HEK293T (cell line): ENCODE measurements around the gene SUSD5.
"Not testable (repeated sequence)": the region's sequence is repeated elsewhere in the genome, so short reads cannot be mapped to it uniquely, and the experiment has no call there.

ENCODE experiments used
- CTCF ChIA-PET: fragments of 350-600 bp; formaldehyde crosslinking; extraction: SDS; loops from one replicate; lab custom pipeline; 2021; ENCODE audit warnings: antibody characterized with exemption, inconsistent platforms; lab: Yijun Ruan, JAX
- POLR2A ChIA-PET: fragments of 350-600 bp; formaldehyde crosslinking; extraction: SDS; loops from one replicate; lab custom pipeline; 2020; ENCODE audit warnings: antibody characterized with exemption, inconsistent platforms; lab: Yijun Ruan, JAX
- DNase-seq: peaks from one replicate; pipeline ENCODE4 v3.0.0; 2012; ENCODE audit warnings: mixed read lengths; ENCODE audit errors: extremely low spot score
- ARNT ChIP-seq: fragments of 450-650 bp; IDR thresholded peaks from 2 replicates; pipeline ENCODE4 v1.6.1; 2017; ENCODE audit warnings: mild to moderate bottlenecking
- BHLHE40 ChIP-seq: fragments of 450-650 bp; IDR thresholded peaks from 2 replicates; pipeline ENCODE4 v1.6.1; 2016; ENCODE audit warnings: mild to moderate bottlenecking, moderate library complexity, borderline replicate concordance
- CTBP1 ChIP-seq: fragments of 450-650 bp; IDR thresholded peaks from 2 replicates; pipeline ENCODE4 v1.6.1; 2016; ENCODE audit warnings: borderline replicate concordance
- ELF4 ChIP-seq: fragments of 450-650 bp; IDR thresholded peaks from 2 replicates; pipeline ENCODE4 v1.6.1; 2017; ENCODE audit warnings: antibody characterized with exemption
- FOXA1 ChIP-seq: fragments of 450-650 bp; IDR thresholded peaks from 2 replicates; pipeline ENCODE4 v1.6.1; 2016; ENCODE audit warnings: mild to moderate bottlenecking
- FOXK2 ChIP-seq: fragments of 450-650 bp; IDR thresholded peaks from 2 replicates; pipeline ENCODE4 v1.6.1; 2016; ENCODE audit warnings: mild to moderate bottlenecking
- FOXM1 ChIP-seq: fragments of 450-650 bp; IDR thresholded peaks from 2 replicates; pipeline ENCODE4 v1.6.1; 2017; ENCODE audit warnings: mild to moderate bottlenecking, borderline replicate concordance
- HDGF ChIP-seq: fragments of 450-650 bp; IDR thresholded peaks from 2 replicates; pipeline ENCODE4 v1.6.1; 2017; ENCODE audit warnings: antibody characterized with exemption, borderline replicate concordance
- L3MBTL2 ChIP-seq: fragments of 450-650 bp; conservative IDR thresholded peaks from 2 replicates; pipeline ENCODE4 v1.6.1; 2016; ENCODE audit warnings: mild to moderate bottlenecking
- LEF1 ChIP-seq: fragments of 450-650 bp; IDR thresholded peaks from 2 replicates; pipeline ENCODE4 v1.6.1; 2017; ENCODE audit warnings: mild to moderate bottlenecking, borderline replicate concordance
- NFRKB ChIP-seq: fragments of 450-650 bp; IDR thresholded peaks from 2 replicates; pipeline ENCODE4 v1.6.1; 2016; ENCODE audit warnings: mild to moderate bottlenecking, moderate library complexity
- SP1 ChIP-seq: fragments of 450-650 bp; IDR thresholded peaks from 2 replicates; pipeline ENCODE4 v1.6.1; 2017
- SUZ12 ChIP-seq: fragments of 450-650 bp; IDR thresholded peaks from 2 replicates; pipeline ENCODE4 v1.6.1; 2016; ENCODE audit warnings: mild to moderate bottlenecking
- TARDBP ChIP-seq: fragments of 450-650 bp; IDR thresholded peaks from 2 replicates; pipeline ENCODE4 v1.6.1; 2016
- ZNF384 ChIP-seq: fragments of 450-650 bp; IDR thresholded peaks from 2 replicates; pipeline ENCODE4 v1.6.1; 2016
- TF ChIP-seq, protein P1 (sequence below): fragments of 450-650 bp; IDR thresholded peaks from 2 replicates; pipeline ENCODE4 v1.6.1; 2016

The SUSD5 gene

DNA sequence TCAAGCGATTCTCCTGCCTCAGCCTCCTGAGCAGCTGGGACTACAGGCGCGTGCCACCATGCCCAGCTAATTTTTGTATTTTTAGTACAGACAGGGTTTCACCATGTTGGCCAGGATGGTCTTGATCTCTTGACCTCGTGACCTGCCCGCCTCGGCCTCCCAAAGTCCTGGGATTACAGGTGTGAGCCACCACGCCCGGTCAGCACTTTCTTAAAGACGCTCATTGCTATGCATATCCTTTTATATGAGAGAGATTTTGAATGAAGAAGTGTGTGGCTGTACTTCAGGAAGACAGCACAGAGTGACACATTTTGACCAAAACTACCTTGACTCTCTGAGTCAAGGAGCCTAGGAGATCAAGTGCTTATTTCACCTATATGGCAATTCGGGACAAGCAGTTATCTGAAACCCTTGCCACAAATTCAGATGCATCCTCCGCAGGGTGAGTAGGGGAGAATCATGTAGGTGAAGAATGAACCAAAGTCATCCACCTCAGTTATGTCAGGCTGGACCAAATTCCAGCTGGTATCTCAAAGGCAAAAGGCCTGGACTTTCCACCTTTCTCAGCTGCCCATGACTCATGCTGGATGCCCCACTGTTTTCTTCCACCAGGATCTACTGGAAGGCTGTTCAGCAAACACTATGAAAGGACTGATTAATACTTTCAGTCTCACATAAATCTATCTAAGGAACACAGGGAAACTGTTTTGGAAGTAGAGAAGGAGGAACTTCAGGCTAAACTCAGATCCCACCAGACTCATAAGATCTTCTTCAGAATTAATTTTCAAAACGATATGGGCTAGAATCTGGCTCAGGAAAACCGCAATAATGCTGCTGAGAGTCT is 31.9 kb downstream of the SUSD5 start:
- no peak for DNase-seq
- POLR2A ChIA-PET: no interaction called here
- CTCF ChIA-PET: no interaction called here
- TF ChIP-seq L3MBTL2 (no peak), CTBP1 (no peak), FOXK2 (no peak), FOXA1 (no peak), FOXM1 (no peak), NFRKB (no peak), BHLHE40 (no peak), SP1 (no peak), TARDBP (no peak)

DNA sequence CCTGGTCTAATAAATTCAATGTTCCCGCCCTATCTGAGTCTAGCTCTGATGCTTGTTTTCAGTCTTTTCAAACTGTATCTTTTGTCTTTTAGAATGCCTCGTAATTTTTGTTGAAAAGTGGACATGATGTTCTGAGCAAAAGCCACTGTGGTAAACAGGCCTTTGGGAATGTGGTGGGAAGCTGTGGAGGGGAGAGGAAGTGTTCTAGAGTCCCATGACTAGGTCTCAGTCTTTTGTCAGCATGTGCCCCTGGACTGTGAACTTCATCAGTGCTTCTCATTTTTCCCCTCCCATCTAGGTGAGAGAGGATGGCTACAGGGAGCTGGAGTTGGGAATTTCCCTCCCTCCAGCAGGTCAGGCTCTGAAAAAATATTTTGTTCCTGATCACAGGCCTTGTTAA is 33.7 kb downstream of the SUSD5 start:
- TF ChIP-seq NFRKB: no peak
- TF ChIP-seq FOXA1: no peak
- no peak for TF ChIP-seq SUZ12
- TF ChIP-seq LEF1: no peak
- no peak for TF ChIP-seq BHLHE40
- TF ChIP-seq TARDBP: no peak
- no peak for TF ChIP-seq FOXM1
- TF ChIP-seq, protein P1, sequence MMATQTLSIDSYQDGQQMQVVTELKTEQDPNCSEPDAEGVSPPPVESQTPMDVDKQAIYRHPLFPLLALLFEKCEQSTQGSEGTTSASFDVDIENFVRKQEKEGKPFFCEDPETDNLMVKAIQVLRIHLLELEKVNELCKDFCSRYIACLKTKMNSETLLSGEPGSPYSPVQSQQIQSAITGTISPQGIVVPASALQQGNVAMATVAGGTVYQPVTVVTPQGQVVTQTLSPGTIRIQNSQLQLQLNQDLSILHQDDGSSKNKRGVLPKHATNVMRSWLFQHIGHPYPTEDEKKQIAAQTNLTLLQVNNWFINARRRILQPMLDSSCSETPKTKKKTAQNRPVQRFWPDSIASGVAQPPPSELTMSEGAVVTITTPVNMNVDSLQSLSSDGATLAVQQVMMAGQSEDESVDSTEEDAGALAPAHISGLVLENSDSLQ: no peak
- TF ChIP-seq ZNF384: no peak
- TF ChIP-seq FOXK2: no peak
- no peak for TF ChIP-seq ELF4
- no peak for TF ChIP-seq SP1
- no peak for TF ChIP-seq HDGF
- TF ChIP-seq CTBP1: no peak
- no peak for TF ChIP-seq ARNT
- no peak for TF ChIP-seq L3MBTL2
- ChIA-PET CTCF (interaction anchor here (0.7 kb wide), 1 partner anchor 8 kb away, joined by 3 read pairs; no protein-coding TSS in a partner anchor), POLR2A (no interaction called here)
- DNase-seq: no peak

DNA sequence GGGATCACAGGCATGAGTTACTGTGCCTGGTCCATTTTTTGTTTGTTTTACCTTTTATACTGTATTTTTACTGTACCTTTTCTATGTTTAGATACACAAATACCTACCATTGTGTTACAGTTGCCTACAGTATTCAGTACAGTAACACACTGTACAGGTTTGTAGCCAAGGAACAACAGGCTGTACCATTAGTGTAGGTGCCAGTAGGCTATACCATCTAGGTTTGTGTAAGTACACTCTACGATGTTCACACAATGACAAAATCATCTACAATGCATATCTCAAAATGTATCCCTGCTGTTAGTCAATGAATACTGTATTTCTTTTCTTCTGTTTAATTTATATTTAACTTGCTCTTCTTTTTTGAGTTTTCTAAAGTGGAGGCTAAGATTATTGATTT is 37.0 kb downstream of the SUSD5 start:
- DNase-seq, POLR2A ChIA-PET, CTCF ChIA-PET: not testable (repeated sequence)

DNA sequence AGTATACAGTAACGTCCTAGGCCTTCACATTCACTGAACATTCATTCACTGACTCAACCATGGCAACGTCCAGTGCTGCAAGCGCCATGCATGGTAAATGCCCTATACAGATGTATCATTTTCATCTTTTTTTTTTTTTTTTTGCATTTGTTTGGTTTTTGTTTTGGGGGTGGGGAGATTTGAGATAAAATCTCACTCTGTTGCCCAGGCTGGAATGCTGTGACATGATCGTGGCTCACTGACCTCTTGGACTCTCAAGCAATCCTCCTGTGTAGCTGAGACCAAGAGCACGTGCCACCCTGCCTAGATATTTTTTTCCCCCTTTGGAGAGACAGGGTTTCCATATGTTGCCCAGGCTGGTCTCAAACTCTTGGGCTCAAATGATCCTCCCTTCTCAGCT is 37.4 kb downstream of the SUSD5 start:
- ChIA-PET POLR2A (no interaction called here), CTCF (interaction anchor here (0.7 kb wide), 1 partner anchor 37 kb away, joined by 6 read pairs; no protein-coding TSS in a partner anchor)
- TF ChIP-seq ELF4 (no peak), FOXK2 (no peak), HDGF (no peak), LEF1 (no peak), L3MBTL2 (no peak), FOXA1 (no peak), FOXM1 (no peak), SUZ12 (no peak), NFRKB (no peak), SP1 (no peak), CTBP1 (no peak), BHLHE40 (no peak), ARNT (no peak), ZNF384 (no peak), TARDBP (no peak)
- TF ChIP-seq, protein P1: no peak
- DNase-seq: no peak

GRCh38 chr3:33179132-33179531 is 39.5 kb downstream of the SUSD5 start:
- no peak for DNase-seq
- CTCF ChIA-PET: no interaction called here
- POLR2A ChIA-PET: no interaction called here
- TF ChIP-seq FOXA1 (no peak), HDGF (no peak), CTBP1 (no peak), SUZ12 (no peak), L3MBTL2 (no peak), BHLHE40 (no peak), LEF1 (no peak)
- TF ChIP-seq, protein P1: no peak

DNA sequence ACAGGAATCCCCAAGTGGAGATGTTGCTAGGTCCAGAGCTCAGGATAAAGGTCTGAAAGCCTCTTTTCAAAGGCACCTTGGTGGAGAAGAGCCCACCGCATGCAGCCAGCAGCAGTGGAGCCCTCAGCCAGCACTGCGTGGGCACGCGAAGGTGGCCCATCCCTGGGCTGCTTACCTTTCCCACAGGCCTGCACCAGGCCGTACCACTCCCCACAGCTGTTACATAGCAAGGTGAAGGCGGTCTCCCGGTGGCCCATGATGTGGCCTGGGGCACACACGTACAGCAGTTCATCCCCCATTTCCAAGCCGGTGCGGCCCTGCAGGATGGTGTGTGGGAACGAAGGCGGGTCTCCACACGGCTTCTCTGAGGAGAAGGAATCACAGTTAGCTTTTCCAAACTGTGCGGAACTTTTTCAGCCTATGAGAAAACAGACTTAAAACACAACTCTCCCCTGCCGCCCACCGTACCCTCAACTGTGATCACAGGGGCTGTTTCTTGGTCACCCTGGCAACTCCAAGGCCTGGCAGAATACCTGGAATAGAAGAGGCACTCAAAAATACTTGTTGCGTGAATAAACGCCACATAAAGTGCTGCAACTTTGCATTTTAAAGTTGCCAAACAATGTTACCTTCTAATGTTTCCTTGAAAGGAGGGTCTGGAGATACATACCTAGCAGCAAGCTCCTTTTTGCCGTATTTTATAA is 43.7 kb downstream of the SUSD5 start:
- ChIA-PET CTCF (no interaction called here), POLR2A (no interaction called here)
- TF ChIP-seq LEF1: no peak
- no peak for TF ChIP-seq BHLHE40
- TF ChIP-seq ZNF384: no peak
- no peak for TF ChIP-seq FOXM1
- no peak for TF ChIP-seq ARNT
- TF ChIP-seq NFRKB: no peak
- no peak for TF ChIP-seq FOXK2
- TF ChIP-seq CTBP1: no peak
- no peak for TF ChIP-seq ELF4
- TF ChIP-seq HDGF: no peak
- TF ChIP-seq L3MBTL2: no peak
- no peak for TF ChIP-seq SUZ12
- TF ChIP-seq, protein P1: no peak
- no peak for TF ChIP-seq FOXA1
- no peak for TF ChIP-seq TARDBP
- no peak for DNase-seq
